Measurements from ENCODE around the gene ZFP1.

GRCh38 chr16:75196836-75197235 is 48.5 kb downstream of the ZFP1 start:
- TF ChIP-seq TAF1 (IDR thresholded peaks at IDR 0.05; ENCODE audit: borderline replicate concordance, low read depth, low read length) = no peak
- TF ChIP-seq POLR2AphosphoS5 (IDR thresholded peaks at IDR 0.05; ENCODE audit: low read depth, low read length) = no peak
